ENCODE results near the gene CPA3.

CPA3 gene

DNA sequence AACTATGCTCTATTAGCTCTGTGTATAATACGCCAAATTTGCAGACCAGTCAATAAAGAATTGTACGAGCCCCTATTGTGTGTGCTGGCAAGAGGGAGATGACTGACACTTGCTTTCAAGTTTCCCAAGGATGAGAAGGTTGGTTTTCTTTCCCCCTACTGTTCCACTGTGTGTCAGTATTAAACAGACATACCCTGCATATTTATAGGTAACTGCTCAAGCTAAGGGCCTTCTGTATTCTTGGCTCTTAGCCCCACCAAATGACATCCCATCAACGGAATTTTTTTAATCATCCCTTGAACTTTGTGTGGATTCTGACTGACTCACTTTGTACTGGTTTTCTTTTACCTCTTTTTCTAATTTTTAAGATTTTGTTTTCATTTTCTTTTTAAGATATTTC, 65.7 kb downstream of the CPA3 start:
- Histone ChIP-seq H3K4me1 (ENCODE audit: control insufficient read depth, insufficient read depth, low read length) (no peaks in the 10 kb centered on the region), H3K27ac (ENCODE audit: extremely low read depth, low read depth, low read length) (no peak overlapping the region), H3K36me3 (ENCODE audit: control insufficient read depth in 2 of 2, insufficient read depth in 1 of 2, low read length in 2 of 2) (no peaks in the 10 kb centered on the region), H3K4me3 (ENCODE audit: low read depth, low read length) (no peak overlapping the region), H3K9me3 (ENCODE audit: control insufficient read depth, insufficient read depth, low read depth, low read length) (no peaks in the 10 kb centered on the region)
- CTCF ChIA-PET, result interaction anchor here (0.6 kb wide), 1 partner anchor 95 kb away, joined by 3 read pairs; no protein-coding TSS in a partner anchor
- POLR2A ChIA-PET, result no interaction called here
- TF ChIP-seq ZFP69B (tag by site-specific recombination; IDR thresholded peaks at IDR 0.05) (no peak), ZFHX2 (tag by site-specific recombination; conservative IDR thresholded peaks at IDR 0.05) (no peak), ZNF645 (tag by site-specific recombination; IDR thresholded peaks at IDR 0.05) (no peak), ZXDB (tag by site-specific recombination; IDR thresholded peaks at IDR 0.05) (no peak), ATF2 (tag by site-specific recombination; IDR thresholded peaks at IDR 0.05; ENCODE audit: low read depth) (no peak), ZNF23 (tag by site-specific recombination; IDR thresholded peaks at IDR 0.05; ENCODE audit: borderline replicate concordance) (no peak), EGR2 (tag by site-specific recombination; IDR thresholded peaks at IDR 0.05; ENCODE audit: low read depth) (no peak)
- TF ChIP-seq, protein P1, sequence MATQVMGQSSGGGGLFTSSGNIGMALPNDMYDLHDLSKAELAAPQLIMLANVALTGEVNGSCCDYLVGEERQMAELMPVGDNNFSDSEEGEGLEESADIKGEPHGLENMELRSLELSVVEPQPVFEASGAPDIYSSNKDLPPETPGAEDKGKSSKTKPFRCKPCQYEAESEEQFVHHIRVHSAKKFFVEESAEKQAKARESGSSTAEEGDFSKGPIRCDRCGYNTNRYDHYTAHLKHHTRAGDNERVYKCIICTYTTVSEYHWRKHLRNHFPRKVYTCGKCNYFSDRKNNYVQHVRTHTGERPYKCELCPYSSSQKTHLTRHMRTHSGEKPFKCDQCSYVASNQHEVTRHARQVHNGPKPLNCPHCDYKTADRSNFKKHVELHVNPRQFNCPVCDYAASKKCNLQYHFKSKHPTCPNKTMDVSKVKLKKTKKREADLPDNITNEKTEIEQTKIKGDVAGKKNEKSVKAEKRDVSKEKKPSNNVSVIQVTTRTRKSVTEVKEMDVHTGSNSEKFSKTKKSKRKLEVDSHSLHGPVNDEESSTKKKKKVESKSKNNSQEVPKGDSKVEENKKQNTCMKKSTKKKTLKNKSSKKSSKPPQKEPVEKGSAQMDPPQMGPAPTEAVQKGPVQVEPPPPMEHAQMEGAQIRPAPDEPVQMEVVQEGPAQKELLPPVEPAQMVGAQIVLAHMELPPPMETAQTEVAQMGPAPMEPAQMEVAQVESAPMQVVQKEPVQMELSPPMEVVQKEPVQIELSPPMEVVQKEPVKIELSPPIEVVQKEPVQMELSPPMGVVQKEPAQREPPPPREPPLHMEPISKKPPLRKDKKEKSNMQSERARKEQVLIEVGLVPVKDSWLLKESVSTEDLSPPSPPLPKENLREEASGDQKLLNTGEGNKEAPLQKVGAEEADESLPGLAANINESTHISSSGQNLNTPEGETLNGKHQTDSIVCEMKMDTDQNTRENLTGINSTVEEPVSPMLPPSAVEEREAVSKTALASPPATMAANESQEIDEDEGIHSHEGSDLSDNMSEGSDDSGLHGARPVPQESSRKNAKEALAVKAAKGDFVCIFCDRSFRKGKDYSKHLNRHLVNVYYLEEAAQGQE (tag by site-specific recombination; IDR thresholded peaks at IDR 0.05), result no peak

- Histone ChIP-seq H3K9me3 (ENCODE audit: control insufficient read depth, insufficient read depth, low read depth, low read length) (no peaks in the 10 kb centered on the region), H3K4me1 (ENCODE audit: control insufficient read depth, insufficient read depth, low read length) (no peaks in the 10 kb centered on the region), H3K36me3 (ENCODE audit: control insufficient read depth in 2 of 2, insufficient read depth in 1 of 2, low read length in 2 of 2) (no peaks in the 10 kb centered on the region), H3K27ac (ENCODE audit: extremely low read depth, low read depth, low read length) (no peak overlapping the region), H3K4me3 (ENCODE audit: low read depth, low read length) (no peak overlapping the region)
- CTCF ChIA-PET, result interaction anchor here (0.9 kb wide), 1 partner anchor 11 kb away, joined by 3 read pairs; no protein-coding TSS in a partner anchor
- TF ChIP-seq ZNF747 (tag by site-specific recombination; IDR thresholded peaks at IDR 0.05) (no peak), ATF2 (tag by site-specific recombination; IDR thresholded peaks at IDR 0.05; ENCODE audit: low read depth) (no peak), ZNF394 (tag by site-specific recombination; IDR thresholded peaks at IDR 0.05; ENCODE audit: borderline replicate concordance) (no peak), ZNF791 (tag by site-specific recombination; IDR thresholded peaks at IDR 0.05) (no peak), ZNF366 (tag by site-specific recombination; conservative IDR thresholded peaks at IDR 0.05) (no peak), ZNF169 (tag by site-specific recombination; IDR thresholded peaks at IDR 0.05) (no peak), ZNF221 (tag by site-specific recombination; IDR thresholded peaks at IDR 0.05; ENCODE audit: borderline replicate concordance) (no peak), ZNF600 (tag by site-specific recombination; IDR thresholded peaks at IDR 0.05) (no peak), ZNF324 (tag by site-specific recombination; IDR thresholded peaks at IDR 0.05) (no peak), ZNF830 (tag by site-specific recombination; IDR thresholded peaks at IDR 0.05; ENCODE audit: low read depth) (no peak), ZNF132 (tag by site-specific recombination; IDR thresholded peaks at IDR 0.05; ENCODE audit: borderline replicate concordance) (no peak), ZNF48 (tag by site-specific recombination; IDR thresholded peaks at IDR 0.05) (no peak), SP2 (tag by site-specific recombination; IDR thresholded peaks at IDR 0.05) (no peak), ZNF138 (tag by site-specific recombination; IDR thresholded peaks at IDR 0.05; ENCODE audit: borderline replicate concordance) (no peak)
- TF ChIP-seq, protein P2, sequence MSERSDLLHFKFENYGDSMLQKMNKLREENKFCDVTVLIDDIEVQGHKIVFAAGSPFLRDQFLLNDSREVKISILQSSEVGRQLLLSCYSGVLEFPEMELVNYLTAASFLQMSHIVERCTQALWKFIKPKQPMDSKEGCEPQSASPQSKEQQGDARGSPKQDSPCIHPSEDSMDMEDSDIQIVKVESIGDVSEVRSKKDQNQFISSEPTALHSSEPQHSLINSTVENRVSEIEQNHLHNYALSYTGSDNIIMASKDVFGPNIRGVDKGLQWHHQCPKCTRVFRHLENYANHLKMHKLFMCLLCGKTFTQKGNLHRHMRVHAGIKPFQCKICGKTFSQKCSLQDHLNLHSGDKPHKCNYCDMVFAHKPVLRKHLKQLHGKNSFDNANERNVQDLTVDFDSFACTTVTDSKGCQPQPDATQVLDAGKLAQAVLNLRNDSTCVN (tag by site-specific recombination; optimal IDR thresholded peaks at IDR 0.05), result no peak
- TF ChIP-seq, protein P3, sequence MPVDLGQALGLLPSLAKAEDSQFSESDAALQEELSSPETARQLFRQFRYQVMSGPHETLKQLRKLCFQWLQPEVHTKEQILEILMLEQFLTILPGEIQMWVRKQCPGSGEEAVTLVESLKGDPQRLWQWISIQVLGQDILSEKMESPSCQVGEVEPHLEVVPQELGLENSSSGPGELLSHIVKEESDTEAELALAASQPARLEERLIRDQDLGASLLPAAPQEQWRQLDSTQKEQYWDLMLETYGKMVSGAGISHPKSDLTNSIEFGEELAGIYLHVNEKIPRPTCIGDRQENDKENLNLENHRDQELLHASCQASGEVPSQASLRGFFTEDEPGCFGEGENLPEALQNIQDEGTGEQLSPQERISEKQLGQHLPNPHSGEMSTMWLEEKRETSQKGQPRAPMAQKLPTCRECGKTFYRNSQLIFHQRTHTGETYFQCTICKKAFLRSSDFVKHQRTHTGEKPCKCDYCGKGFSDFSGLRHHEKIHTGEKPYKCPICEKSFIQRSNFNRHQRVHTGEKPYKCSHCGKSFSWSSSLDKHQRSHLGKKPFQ (tag by site-specific recombination; IDR thresholded peaks at IDR 0.05), result no peak
- TF ChIP-seq, protein P4, sequence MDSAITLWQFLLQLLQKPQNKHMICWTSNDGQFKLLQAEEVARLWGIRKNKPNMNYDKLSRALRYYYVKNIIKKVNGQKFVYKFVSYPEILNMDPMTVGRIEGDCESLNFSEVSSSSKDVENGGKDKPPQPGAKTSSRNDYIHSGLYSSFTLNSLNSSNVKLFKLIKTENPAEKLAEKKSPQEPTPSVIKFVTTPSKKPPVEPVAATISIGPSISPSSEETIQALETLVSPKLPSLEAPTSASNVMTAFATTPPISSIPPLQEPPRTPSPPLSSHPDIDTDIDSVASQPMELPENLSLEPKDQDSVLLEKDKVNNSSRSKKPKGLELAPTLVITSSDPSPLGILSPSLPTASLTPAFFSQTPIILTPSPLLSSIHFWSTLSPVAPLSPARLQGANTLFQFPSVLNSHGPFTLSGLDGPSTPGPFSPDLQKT (IDR thresholded peaks at IDR 0.05; ENCODE audit: borderline replicate concordance, low read depth, low read length), result no peak
- POLR2A ChIA-PET, result no interaction called here
These were observed 66.5 kb downstream of the CPA3 start for GRCh38 chr3:148931574-148931973.
